ENCODE results near the gene KATNB1. TPM values are rescaled to one million over a fixed set of nuclear protein-coding genes. Genes with fewer than 3 reads are reported as not detected.

The KATNB1 gene
- total RNA-seq, 1 experiment from 2014 or later: 17.4 TPM

DNA sequence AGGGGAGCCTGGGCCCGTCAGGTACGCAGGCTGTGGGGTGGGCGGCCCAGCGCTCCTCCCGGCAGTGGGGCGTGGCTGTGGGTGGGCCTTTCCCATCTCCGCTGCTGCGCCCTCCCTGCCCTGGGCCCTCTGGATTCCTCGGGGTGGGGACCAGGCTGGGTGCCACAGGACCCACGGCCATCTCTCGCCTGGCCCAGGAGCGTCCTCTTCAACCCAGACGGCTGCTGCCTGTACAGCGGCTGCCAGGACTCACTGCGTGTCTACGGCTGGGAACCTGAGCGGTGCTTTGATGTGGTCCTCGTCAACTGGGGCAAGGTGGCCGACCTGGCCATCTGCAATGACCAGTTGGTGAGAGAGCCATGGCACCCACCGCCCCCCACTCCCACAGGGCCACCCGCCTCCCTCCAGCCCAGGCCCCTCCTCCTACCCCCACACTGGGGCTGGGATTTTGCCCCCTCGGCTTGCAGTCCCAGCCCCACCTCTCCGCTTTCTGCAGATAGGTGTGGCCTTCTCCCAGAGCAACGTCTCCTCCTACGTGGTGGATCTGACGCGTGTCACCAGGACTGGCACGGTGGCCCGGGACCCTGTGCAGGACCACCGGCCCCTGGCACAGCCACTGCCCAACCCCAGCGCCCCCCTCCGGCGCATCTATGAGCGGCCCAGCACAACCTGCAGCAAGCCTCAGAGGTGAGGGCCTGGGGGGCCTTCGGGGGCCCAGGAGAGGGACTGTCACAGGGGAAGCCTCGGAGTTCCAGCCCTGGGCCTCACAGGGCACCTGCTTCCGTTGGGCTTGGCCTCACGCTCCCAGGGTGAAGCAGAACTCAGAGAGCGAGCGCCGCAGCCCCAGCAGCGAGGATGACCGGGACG lies 17.2 kb downstream of the KATNB1 start:
- H3K27ac ChIP-seq (ENCODE audit: low read length): no peak overlapping the region
- H3K4me3 ChIP-seq (ENCODE audit: low read length): no peak overlapping the region
- H3K9me3 ChIP-seq (ENCODE audit: low read length): no peaks in the 10 kb centered on the region
- no peaks in the 10 kb centered on the region for H3K4me1 ChIP-seq (ENCODE audit: low read length)
- no peaks in the 10 kb centered on the region for H4K20me1 ChIP-seq (ENCODE audit: insufficient read depth, low read depth, low read length)
- no peak overlapping the region for H3K4me2 ChIP-seq (ENCODE audit: low read depth, low read length, poor library complexity, severe bottlenecking)
- DNase-seq: no peak
- no peak overlapping the region for H2AFZ ChIP-seq (ENCODE audit: low read length)
- H3K9me2 ChIP-seq (replicated peaks; ENCODE audit: insufficient read depth, low read length): no peaks in the 10 kb centered on the region
- H3K9ac ChIP-seq (ENCODE audit: low read length): no peak overlapping the region
- H3K27me3 ChIP-seq (ENCODE audit: low read length): no peaks in the 10 kb centered on the region
- H3K36me3 ChIP-seq (ENCODE audit: insufficient read depth, low read length): no peaks in the 10 kb centered on the region
- H3K79me2 ChIP-seq (ENCODE audit: low read length): no peaks in the 10 kb centered on the region

DNA sequence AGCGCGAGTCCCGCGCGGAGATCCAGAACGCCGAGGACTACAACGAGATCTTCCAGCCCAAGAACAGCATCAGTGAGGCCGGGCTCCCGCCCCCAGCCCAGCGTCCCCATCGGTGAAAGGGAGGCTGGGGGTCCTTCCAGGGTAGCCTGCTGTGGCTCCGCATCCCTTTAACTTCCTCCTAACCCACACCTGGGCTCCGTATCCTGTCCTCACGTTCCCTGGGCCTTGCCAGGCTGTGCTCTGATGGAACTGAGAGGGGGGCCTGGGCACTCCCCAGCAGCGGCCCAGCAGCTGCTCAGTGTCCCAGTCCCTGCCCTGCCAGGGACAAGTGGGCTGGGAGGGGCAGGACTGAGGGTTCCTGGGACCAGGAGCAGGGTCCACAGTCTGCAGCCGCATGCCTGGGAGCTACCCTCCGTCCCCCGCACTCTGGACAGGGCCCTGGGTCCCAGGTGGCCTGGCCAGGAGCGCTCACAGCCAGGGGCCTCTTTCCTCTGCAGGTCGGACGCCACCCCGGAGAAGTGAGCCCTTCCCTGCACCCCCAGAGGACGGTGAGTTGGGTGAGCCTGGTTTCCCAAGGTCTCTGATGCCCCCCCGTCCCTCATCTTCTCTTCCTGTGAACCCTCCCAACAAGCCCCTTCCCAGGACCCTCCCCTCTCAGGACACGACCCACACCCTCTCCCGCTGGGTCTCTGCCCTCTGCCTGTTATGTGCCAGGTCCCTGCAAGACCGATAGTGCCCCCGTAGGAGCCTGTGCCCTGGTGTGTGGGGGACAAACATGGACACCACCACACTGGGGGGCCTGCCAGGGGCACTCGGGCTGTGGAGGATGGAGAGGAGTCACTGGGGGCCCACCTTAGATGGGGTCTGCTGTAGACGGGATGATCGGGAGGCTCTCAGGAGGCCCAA lies 18.1 kb downstream of the KATNB1 start:
- Histone ChIP-seq H3K9ac (ENCODE audit: low read length) (no peak overlapping the region), H3K4me1 (ENCODE audit: low read length) (no peaks in the 10 kb centered on the region), H3K4me3 (ENCODE audit: low read length) (no peak overlapping the region), H3K36me3 (ENCODE audit: insufficient read depth, low read length) (no peaks in the 10 kb centered on the region), H4K20me1 (ENCODE audit: insufficient read depth, low read depth, low read length) (no peaks in the 10 kb centered on the region), H3K27me3 (ENCODE audit: low read length) (no peaks in the 10 kb centered on the region), H3K27ac (ENCODE audit: low read length) (no peak overlapping the region), H3K79me2 (ENCODE audit: low read length) (no peaks in the 10 kb centered on the region), H3K9me2 (replicated peaks; ENCODE audit: insufficient read depth, low read length) (no peaks in the 10 kb centered on the region), H2AFZ (ENCODE audit: low read length) (no peak overlapping the region), H3K9me3 (ENCODE audit: low read length) (no peaks in the 10 kb centered on the region), H3K4me2 (ENCODE audit: low read depth, low read length, poor library complexity, severe bottlenecking) (no peak overlapping the region)
- DNase-seq: no peak

- Histone ChIP-seq H3K27me3 (ENCODE audit: low read length) (no peaks in the 10 kb centered on the region), H3K9ac (ENCODE audit: low read length) (no peak overlapping the region), H3K79me2 (ENCODE audit: low read length) (no peaks in the 10 kb centered on the region), H3K4me2 (ENCODE audit: low read depth, low read length, poor library complexity, severe bottlenecking) (no peak overlapping the region), H3K4me3 (ENCODE audit: low read length) (no peak overlapping the region), H3K9me2 (replicated peaks; ENCODE audit: insufficient read depth, low read length) (no peaks in the 10 kb centered on the region), H3K9me3 (ENCODE audit: low read length) (no peaks in the 10 kb centered on the region), H4K20me1 (ENCODE audit: insufficient read depth, low read depth, low read length) (no peaks in the 10 kb centered on the region), H3K27ac (ENCODE audit: low read length) (no peak overlapping the region), H3K4me1 (ENCODE audit: low read length) (no peaks in the 10 kb centered on the region), H2AFZ (ENCODE audit: low read length) (no peak overlapping the region), H3K36me3 (ENCODE audit: insufficient read depth, low read length) (no peaks in the 10 kb centered on the region)
- no peak for DNase-seq
These were observed 18.9 kb downstream of the KATNB1 start for GRCh38 chr16:57754354-57755060.

GRCh38 chr16:57755061-57755684 lies 19.6 kb downstream of the KATNB1 start:
- no peak for DNase-seq
- H3K9me2 ChIP-seq (replicated peaks; ENCODE audit: insufficient read depth, low read length): no peaks in the 10 kb centered on the region
- no peaks in the 10 kb centered on the region for H3K27me3 ChIP-seq (ENCODE audit: low read length)
- no peak overlapping the region for H3K27ac ChIP-seq (ENCODE audit: low read length)
- no peaks in the 10 kb centered on the region for H4K20me1 ChIP-seq (ENCODE audit: insufficient read depth, low read depth, low read length)
- no peak overlapping the region for H2AFZ ChIP-seq (ENCODE audit: low read length)
- H3K36me3 ChIP-seq (ENCODE audit: insufficient read depth, low read length): no peaks in the 10 kb centered on the region
- no peaks in the 10 kb centered on the region for H3K9me3 ChIP-seq (ENCODE audit: low read length)
- H3K9ac ChIP-seq (ENCODE audit: low read length): no peak overlapping the region
- H3K79me2 ChIP-seq (ENCODE audit: low read length): no peaks in the 10 kb centered on the region
- H3K4me1 ChIP-seq (ENCODE audit: low read length): no peaks in the 10 kb centered on the region
- H3K4me2 ChIP-seq (ENCODE audit: low read depth, low read length, poor library complexity, severe bottlenecking): no peak overlapping the region
- no peak overlapping the region for H3K4me3 ChIP-seq (ENCODE audit: low read length)

- H4K20me1 ChIP-seq (ENCODE audit: insufficient read depth, low read depth, low read length): no peaks in the 10 kb centered on the region
- H3K9me3 ChIP-seq (ENCODE audit: low read length): no peaks in the 10 kb centered on the region
- no peak for DNase-seq
- H3K27me3 ChIP-seq (ENCODE audit: low read length): no peaks in the 10 kb centered on the region
- no peaks in the 10 kb centered on the region for H3K79me2 ChIP-seq (ENCODE audit: low read length)
- H3K4me2 ChIP-seq (ENCODE audit: low read depth, low read length, poor library complexity, severe bottlenecking): no peak overlapping the region
- no peaks in the 10 kb centered on the region for H3K4me1 ChIP-seq (ENCODE audit: low read length)
- no peak overlapping the region for H3K9ac ChIP-seq (ENCODE audit: low read length)
- no peak overlapping the region for H3K27ac ChIP-seq (ENCODE audit: low read length)
- no peaks in the 10 kb centered on the region for H3K9me2 ChIP-seq (replicated peaks; ENCODE audit: insufficient read depth, low read length)
- no peak overlapping the region for H3K4me3 ChIP-seq (ENCODE audit: low read length)
- no peak overlapping the region for H2AFZ ChIP-seq (ENCODE audit: low read length)
- no peaks in the 10 kb centered on the region for H3K36me3 ChIP-seq (ENCODE audit: insufficient read depth, low read length)
These were observed 20.3 kb downstream of the KATNB1 start for GRCh38 chr16:57755726-57756423.

GRCh38 chr16:57756424-57757325 lies 21.1 kb downstream of the KATNB1 start:
- Histone ChIP-seq H3K4me3 (ENCODE audit: low read length) (no peak overlapping the region), H3K27ac (ENCODE audit: low read length) (no peak overlapping the region), H3K4me1 (ENCODE audit: low read length) (no peaks in the 10 kb centered on the region), H3K9ac (ENCODE audit: low read length) (no peak overlapping the region), H3K9me3 (ENCODE audit: low read length) (no peaks in the 10 kb centered on the region), H2AFZ (ENCODE audit: low read length) (no peak overlapping the region), H3K9me2 (replicated peaks; ENCODE audit: insufficient read depth, low read length) (no peaks in the 10 kb centered on the region), H3K27me3 (ENCODE audit: low read length) (no peaks in the 10 kb centered on the region), H3K79me2 (ENCODE audit: low read length) (no peaks in the 10 kb centered on the region), H3K4me2 (ENCODE audit: low read depth, low read length, poor library complexity, severe bottlenecking) (no peak overlapping the region), H3K36me3 (ENCODE audit: insufficient read depth, low read length) (no peaks in the 10 kb centered on the region), H4K20me1 (ENCODE audit: insufficient read depth, low read depth, low read length) (no peaks in the 10 kb centered on the region)
- DNase-seq: no peak

- no peaks in the 10 kb centered on the region for H3K9me2 ChIP-seq (replicated peaks; ENCODE audit: insufficient read depth, low read length)
- no peak overlapping the region for H2AFZ ChIP-seq (ENCODE audit: low read length)
- no peaks in the 10 kb centered on the region for H4K20me1 ChIP-seq (ENCODE audit: insufficient read depth, low read depth, low read length)
- H3K9me3 ChIP-seq (ENCODE audit: low read length): no peaks in the 10 kb centered on the region
- H3K9ac ChIP-seq (ENCODE audit: low read length): no peak overlapping the region
- H3K4me1 ChIP-seq (ENCODE audit: low read length): no peaks in the 10 kb centered on the region
- no peaks in the 10 kb centered on the region for H3K36me3 ChIP-seq (ENCODE audit: insufficient read depth, low read length)
- H3K4me3 ChIP-seq (ENCODE audit: low read length): no peak overlapping the region
- no peak overlapping the region for H3K4me2 ChIP-seq (ENCODE audit: low read depth, low read length, poor library complexity, severe bottlenecking)
- no peaks in the 10 kb centered on the region for H3K27me3 ChIP-seq (ENCODE audit: low read length)
- H3K79me2 ChIP-seq (ENCODE audit: low read length): no peaks in the 10 kb centered on the region
- peak; percentile 94 for DNase-seq
- H3K27ac ChIP-seq (ENCODE audit: low read length): no peak overlapping the region
These were observed 21.8 kb downstream of the KATNB1 start for GRCh38 chr16:57757326-57757786.
